HG03520 (cell line): ENCODE data around the gene ROBO1.

ENCODE experiments used
- ATAC-seq: cut with Tn5 transposase; IDR thresholded peaks from one replicate; pipeline ENCODE4 v1.9.1; 2021; ENCODE audit warnings: mild to moderate bottlenecking, moderate library complexity; ENCODE audit not compliant: unreplicated experiment

ROBO1 gene

GRCh38 chr3:78992830-78993229 is 775.0 kb downstream of the ROBO1 start:
- ATAC-seq = no peak

- ATAC-seq = no peak
These were observed 775.4 kb downstream of the ROBO1 start for GRCh38 chr3:78992400-78992799.

DNA sequence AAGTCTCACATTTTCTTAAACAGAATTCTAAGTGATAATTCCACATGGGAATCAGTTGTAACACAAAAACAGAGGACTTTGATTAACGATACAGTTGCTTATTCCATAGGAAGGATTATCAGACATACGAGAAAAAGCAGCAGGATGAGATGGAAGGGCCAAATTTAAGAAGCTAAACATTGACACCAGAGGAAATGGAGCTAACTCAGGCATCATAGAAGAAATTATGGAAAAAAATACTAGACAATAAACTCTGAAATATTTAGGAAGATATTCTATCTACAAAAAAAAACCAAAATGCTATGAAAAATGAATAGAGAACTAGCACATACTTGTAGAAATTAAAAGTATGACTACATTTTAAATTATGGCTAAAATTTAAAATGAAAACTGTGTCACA is 776.1 kb downstream of the ROBO1 start:
- ATAC-seq = no peak

DNA sequence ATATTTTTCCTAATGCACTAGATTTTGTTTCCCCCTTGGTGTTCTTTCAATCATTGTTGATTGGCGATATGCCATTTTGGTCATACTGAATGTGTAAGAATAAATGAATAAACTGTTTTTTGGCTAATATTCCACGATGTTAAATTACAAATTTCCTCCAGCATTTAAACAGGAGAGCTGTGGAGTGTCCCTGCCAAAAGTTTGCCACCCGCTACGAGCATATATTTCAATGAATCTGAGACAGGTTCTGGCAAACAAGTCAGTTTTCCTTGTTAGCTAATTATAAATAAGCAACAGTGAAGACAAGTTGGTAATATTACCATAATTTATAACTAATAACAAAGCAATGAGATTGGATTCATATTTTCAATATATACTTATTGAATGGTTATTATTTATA is 777.6 kb downstream of the ROBO1 start:
- ATAC-seq = no peak

GRCh38 chr3:78988324-78988723 is 779.5 kb downstream of the ROBO1 start:
- no peak for ATAC-seq

GRCh38 chr3:78986416-78987101 is 781.2 kb downstream of the ROBO1 start:
- ATAC-seq = no peak

DNA sequence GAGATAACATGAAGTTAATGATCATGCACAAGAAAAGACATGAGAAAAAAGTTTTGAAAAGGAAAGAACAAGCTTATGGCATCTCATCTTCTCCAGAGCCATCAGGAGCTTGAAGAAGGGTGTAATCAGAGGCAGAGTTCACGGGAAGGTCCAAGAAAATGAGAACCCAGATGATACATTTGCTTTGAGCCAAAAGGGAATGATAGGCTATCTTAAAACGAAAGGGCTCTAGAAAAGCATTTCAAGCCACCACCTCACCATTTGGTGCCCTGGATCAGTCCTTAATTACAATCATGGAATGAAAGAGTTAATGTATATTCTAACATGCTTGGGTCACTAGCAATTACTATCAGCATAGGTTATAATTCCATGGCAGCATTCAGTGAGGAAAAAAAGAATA is 781.8 kb downstream of the ROBO1 start:
- no peak for ATAC-seq

DNA sequence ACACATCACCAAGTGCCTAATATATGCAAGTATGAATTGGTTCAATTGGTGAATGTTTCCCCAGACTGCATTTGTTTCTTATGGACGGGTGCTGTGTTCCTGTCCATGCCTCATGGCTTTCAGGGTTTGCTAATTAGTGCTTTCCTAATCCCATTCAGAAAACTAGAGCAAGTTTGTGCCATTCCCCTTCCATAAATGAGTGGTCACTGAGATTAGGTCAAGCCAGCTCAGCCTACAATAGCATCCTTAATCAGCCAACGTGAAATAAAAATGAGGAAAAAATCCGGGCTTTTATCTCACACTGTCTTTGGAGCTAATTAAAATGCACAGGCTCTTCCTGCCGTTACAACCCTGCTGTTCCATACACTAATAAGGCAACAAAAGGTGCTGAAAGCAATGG is 788.8 kb downstream of the ROBO1 start:
- ATAC-seq = no peak

GRCh38 chr3:78978037-78978436 is 789.8 kb downstream of the ROBO1 start:
- ATAC-seq = no peak

- ATAC-seq = no peak
These were observed 790.7 kb downstream of the ROBO1 start for GRCh38 chr3:78977073-78977472.

DNA sequence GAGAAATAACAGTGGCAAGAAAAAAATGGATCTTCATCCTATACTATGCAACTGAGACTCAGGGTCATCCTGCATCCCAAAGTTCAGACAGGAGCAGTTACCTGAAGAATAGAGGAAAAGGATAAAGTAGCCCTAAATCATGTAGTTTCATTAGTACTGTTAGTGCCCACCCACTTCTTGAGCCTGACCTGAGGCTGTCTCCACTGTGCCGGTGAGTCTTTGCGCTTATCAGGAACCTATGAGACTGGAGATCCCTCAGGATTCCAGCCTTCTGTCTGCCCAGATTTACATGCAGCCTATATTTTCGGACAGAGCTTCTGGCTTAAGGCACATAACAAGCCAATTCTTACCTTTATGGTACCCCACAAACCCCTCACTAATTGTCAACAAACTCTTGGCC is 791.6 kb downstream of the ROBO1 start:
- ATAC-seq = no peak

DNA sequence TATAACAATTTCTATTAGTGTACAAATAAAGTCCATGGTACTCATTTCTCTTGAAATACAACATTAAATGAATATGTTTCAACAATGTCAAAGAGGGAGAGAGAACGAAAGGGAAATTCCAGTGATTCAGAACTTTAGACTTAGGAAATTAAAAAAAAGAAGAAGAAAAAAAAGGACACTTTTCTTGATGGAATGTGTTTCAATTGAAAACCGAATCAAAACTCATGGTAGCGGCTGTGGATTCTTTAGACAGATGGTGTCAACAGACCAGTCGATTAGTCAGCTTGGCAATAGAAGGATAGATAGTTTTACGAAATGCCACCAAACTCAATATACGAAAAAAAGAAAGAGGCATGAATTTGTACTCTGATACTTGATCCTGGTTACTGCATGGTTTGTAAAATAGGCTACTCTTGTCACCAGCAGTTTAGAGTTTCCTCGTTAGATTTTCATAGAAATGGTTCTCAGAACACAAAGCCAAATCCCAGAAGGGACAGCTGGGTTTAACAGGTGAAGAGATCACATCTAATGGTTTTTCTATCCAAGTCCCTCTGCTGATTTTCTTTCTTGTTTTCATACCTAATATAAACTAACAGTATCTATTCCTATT is 793.5 kb downstream of the ROBO1 start:
- no peak for ATAC-seq

DNA sequence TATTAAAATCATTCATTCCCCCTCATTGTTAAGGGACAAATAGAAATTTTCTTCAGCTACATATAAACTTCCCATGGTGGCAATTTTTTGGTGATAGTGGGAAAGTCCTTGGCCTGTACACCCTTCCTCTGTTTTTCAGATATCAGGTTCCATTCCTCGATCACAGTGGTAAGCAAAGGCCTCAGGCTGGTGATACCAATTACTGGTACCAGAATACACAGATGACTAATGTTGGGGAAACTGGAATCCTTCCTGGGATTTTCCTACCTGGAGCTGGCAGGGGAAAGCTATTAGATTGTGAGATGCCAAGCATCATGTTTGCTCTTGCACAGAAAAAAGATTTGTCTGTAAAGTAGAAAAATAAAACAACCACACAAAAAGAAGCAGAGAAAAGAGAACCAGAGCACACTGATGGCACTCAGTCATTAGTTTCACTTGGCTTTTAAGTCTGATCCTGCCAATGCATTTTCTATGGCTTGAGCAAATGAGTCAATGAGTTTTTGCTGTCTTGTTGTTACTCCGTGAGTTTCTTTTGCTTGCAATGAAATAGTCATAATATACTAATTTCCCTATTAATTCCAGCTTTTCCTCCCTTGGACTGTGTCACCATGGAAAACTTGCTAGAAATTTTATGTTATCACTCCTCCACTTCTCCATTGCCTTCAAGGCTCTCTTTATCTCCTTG is 795.0 kb downstream of the ROBO1 start:
- ATAC-seq = no peak

GRCh38 chr3:78970656-78971055 is 797.1 kb downstream of the ROBO1 start:
- ATAC-seq = no peak

GRCh38 chr3:78969483-78969882 is 798.3 kb downstream of the ROBO1 start:
- no peak for ATAC-seq

GRCh38 chr3:78967061-78967460 is 800.7 kb downstream of the ROBO1 start:
- no peak for ATAC-seq

GRCh38 chr3:78963771-78964170 is 804.0 kb downstream of the ROBO1 start:
- ATAC-seq = no peak

DNA sequence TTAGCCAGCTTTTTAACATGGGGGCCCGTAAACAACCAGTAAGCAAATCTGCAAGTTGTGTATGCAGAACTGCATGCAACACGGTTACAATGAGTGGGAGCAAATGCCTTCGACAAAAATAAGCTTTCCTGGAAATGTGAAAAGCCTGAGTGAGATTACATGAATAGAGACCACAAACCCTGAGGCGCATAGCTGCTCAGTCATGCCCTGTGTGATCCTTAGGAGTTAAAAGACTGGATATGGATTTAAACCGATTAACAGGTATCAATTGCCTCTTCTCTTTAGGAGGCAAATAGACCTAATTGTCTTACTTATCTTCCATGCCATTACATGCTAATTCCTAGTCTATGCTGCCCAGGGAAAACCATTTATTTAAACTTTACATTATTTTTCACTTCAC is 810.3 kb downstream of the ROBO1 start:
- no peak for ATAC-seq

DNA sequence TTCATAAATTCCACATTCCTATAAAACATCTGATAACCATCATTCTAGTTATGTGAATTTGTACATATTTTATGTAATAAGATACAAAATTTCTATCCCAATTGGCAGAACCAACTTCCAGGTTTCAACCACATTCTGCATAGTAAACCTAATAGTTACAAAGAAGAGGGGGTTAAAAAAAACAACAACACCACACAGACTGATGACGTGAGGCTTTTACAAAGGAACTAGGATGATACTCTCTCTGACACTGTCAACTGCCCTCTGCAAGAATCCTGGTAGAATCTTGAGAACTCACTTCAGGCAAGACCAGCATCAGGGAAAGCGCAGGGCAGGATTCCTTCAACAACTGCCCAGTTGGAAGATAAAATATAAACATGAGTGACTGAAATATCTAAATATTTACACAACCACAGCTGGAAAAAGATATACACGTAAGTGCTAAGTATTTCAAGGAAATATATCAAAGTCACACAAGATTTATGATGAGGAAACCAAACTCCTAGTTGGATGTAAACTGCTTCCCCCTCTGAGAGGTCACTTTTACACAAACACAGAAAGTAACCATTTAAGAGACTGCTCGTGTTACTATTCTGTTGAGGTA is 816.4 kb downstream of the ROBO1 start:
- no peak for ATAC-seq

GRCh38 chr3:78941587-78941986 is 826.2 kb downstream of the ROBO1 start:
- no peak for ATAC-seq

GRCh38 chr3:78940626-78941025 is 827.2 kb downstream of the ROBO1 start:
- ATAC-seq = no peak

- ATAC-seq = no peak
These were observed 827.7 kb downstream of the ROBO1 start for GRCh38 chr3:78940128-78940527.
